ENCODE results near the gene JARID2.

The JARID2 gene

GRCh38 chr6:15433511-15433861 lies 187.6 kb downstream of the JARID2 start:
- DNase-seq (ENCODE audit: low read depth, low spot score) = no peak
- no peak for TF ChIP-seq CTCF (IDR thresholded peaks at IDR 0.05; ENCODE audit: insufficient read depth, low read length, missing control alignments)
- H3K4me3 ChIP-seq (ENCODE audit: low read depth, low read length) = no peak overlapping the region
- POLR2A ChIA-PET = no interaction called here
- CTCF ChIA-PET = interaction anchor here (0.9 to 3.9 kb wide), 2 partner anchors 8 to 24 kb away, joined by 3 to 20 read pairs; no protein-coding TSS in a partner anchor

- no peak for DNase-seq (ENCODE audit: low read depth, low spot score)
- POLR2A ChIA-PET = no interaction called here
- H3K4me3 ChIP-seq (ENCODE audit: low read depth, low read length) = no peak overlapping the region
- CTCF ChIA-PET = no interaction called here
- no peak for TF ChIP-seq CTCF (IDR thresholded peaks at IDR 0.05; ENCODE audit: insufficient read depth, low read length, missing control alignments)
These were observed 188.4 kb downstream of the JARID2 start for GRCh38 chr6:15434263-15434662.

- no peak for TF ChIP-seq CTCF (IDR thresholded peaks at IDR 0.05; ENCODE audit: insufficient read depth, low read length, missing control alignments)
- no peak for DNase-seq (ENCODE audit: low read depth, low spot score)
- ChIA-PET CTCF (interaction anchor here (0.7 kb wide), 2 partner anchors 31 to 419 kb away, joined by 3 to 4 read pairs; no protein-coding TSS in a partner anchor), POLR2A (no interaction called here)
- no peak overlapping the region for H3K4me3 ChIP-seq (ENCODE audit: low read depth, low read length)
These were observed 189.0 kb downstream of the JARID2 start for GRCh38 chr6:15434823-15435380.

- ChIA-PET POLR2A (no interaction called here), CTCF (interaction anchor here (0.7 kb wide), 2 partner anchors 31 to 418 kb away, joined by 3 to 4 read pairs; no protein-coding TSS in a partner anchor)
- TF ChIP-seq CTCF (IDR thresholded peaks at IDR 0.05; ENCODE audit: insufficient read depth, low read length, missing control alignments) = no peak
- no peak for DNase-seq (ENCODE audit: low read depth, low spot score)
- H3K4me3 ChIP-seq (ENCODE audit: low read depth, low read length) = no peak overlapping the region
These were observed 189.6 kb downstream of the JARID2 start for GRCh38 chr6:15435468-15435867.

- no peak for DNase-seq (ENCODE audit: low read depth, low spot score)
- ChIA-PET CTCF (no interaction called here), POLR2A (no interaction called here)
- TF ChIP-seq CTCF (IDR thresholded peaks at IDR 0.05; ENCODE audit: insufficient read depth, low read length, missing control alignments) = no peak
- H3K4me3 ChIP-seq (ENCODE audit: low read depth, low read length) = no peak overlapping the region
These were observed 190.6 kb downstream of the JARID2 start for GRCh38 chr6:15436451-15436850.

GRCh38 chr6:15437090-15437635 lies 191.3 kb downstream of the JARID2 start:
- H3K4me3 ChIP-seq (ENCODE audit: low read depth, low read length) = no peak overlapping the region
- DNase-seq (ENCODE audit: low read depth, low spot score) = no peak
- no peak for TF ChIP-seq CTCF (IDR thresholded peaks at IDR 0.05; ENCODE audit: insufficient read depth, low read length, missing control alignments)
- ChIA-PET CTCF (no interaction called here), POLR2A (no interaction called here)
